Vagina (tissue), 2 donors: ENCODE measurements around the gene SLX4IP.

Source experiments
- CTCF ChIP-seq, 3 experiments: fragments of 450-650 bp in 2 of 3; fragments of 200-600 bp in 1 of 3; sonication (generic) in 1 of 3; IDR thresholded peaks; one replicate each; pipeline ENCODE4 v1.5.1; 2017 to 2019; ENCODE audit warnings: antibody characterized with exemption in 3 of 3, mild to moderate bottlenecking in 2 of 3, moderate library complexity in 2 of 3
- POLR2A ChIP-seq, 2 donors: fragments of 450-650 bp; IDR thresholded peaks; one replicate each; pipeline ENCODE4 v1.6.1; 2017; ENCODE audit warnings: antibody characterized with exemption in 2 of 2, mild to moderate bottlenecking in 2 of 2, moderate library complexity in 2 of 2
- POLR2AphosphoS5 ChIP-seq, 2 donors: sonication (generic); formaldehyde crosslinking; IDR thresholded peaks; one replicate each; pipeline ENCODE4 v1.9.0; 2017; ENCODE audit warnings: antibody characterized with exemption in 2 of 2, mild to moderate bottlenecking in 2 of 2, low read depth in 1 of 2; ENCODE audit not compliant: insufficient read depth in 1 of 2

- TF ChIP-seq POLR2AphosphoS5 (IDR thresholded peaks at IDR 0.05; ENCODE audit: insufficient read depth in 1 of 2, low read depth in 1 of 2), result no peak
- TF ChIP-seq CTCF (IDR thresholded peaks at IDR 0.05), result no peak
- no peak for TF ChIP-seq POLR2A (IDR thresholded peaks at IDR 0.05)
These were observed 57.0 kb downstream of the SLX4IP start for GRCh38 chr20:10492065-10492464.
